Superior temporal gyrus (tissue), 1 donor: ENCODE data around the gene LORICRIN.

Source experiments
- DNase-seq: peaks from one replicate; pipeline ENCODE4 v3.0.0-alpha.2; 2016; ENCODE audit errors: extremely low spot score

The LORICRIN gene

DNA sequence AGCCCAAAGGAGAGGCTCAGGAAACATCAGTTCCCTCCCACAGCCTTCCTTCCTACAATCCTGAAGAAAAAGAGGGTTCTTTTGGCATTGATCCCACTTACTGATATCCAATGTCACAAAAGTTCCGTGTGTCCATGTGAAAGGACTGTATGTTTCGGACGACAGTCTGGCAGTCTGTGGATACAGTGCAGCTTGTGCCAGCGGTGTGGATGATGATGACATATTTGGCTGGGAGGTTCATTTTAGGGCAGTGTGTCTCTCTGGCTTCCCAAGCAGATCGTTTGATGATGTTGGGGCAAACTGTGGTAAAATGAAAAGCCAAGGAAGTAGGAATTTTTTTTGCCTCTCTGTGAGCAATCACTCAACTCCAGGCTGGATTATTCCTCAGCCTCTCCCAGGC is 42.8 kb downstream of the LORICRIN start:
- DNase-seq, result no peak

DNA sequence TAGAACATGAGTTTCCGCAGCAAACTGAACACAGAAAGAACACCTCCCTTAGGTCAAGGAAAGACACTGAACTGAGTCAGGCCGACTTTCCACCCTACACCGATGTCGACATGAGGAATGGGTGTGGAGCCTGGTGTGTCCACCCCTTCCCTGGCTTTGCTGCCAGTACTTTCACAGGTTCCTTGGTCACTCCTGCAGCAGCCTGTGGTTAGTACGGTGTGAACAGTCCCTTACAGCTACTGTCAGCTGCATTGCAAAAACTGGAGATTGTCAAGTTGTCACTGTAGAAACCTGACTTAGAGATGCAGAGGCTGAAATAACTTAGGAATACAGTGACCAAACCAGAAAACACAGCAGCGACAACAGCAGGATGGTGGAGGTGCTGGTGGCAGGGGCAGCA is 46.2 kb downstream of the LORICRIN start:
- no peak for DNase-seq

DNA sequence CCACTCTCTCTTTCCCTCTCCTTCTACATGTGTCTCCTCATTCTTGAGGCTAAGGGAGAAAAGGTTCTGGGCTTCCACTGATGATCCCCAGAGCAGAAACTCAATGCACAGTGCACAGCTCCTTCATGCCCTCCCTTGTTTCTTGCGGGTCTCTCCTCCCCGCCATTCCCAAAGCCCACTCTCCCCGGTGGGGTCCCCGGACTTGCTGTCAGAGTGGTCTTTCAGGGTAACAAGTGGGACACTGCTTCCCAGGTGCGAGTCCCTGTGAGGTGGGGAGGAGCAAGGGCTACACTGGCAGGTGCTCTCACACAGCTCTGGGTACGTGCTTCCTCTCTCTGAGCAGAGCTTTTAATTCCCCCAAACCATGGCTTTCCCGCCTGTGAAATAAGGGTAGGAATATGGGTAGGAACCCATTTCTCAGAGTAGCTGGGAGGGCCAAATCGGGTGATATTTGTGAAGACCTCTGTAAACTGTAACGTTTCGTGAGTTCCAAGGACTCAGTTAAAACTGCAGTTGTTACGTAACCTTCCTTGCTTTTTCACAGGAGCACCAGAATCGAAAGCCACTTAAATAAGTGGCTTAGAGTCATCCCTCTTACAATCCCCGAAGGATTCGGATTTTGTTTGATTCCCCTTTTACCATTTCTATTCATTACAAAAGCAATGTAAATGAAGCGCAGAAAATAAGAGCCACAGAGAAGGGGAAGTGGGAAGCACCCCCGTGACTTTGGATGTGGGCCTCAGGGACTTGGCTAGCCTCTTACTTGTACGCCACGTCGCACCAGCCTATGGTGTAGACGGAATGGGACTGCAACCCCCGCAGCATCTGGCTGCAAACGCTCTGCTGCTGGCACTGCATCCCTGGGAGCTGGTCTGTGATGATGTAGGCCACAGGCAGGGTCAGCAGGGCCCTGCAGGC is 47.1 kb downstream of the LORICRIN start:
- DNase-seq, result no peak

DNA sequence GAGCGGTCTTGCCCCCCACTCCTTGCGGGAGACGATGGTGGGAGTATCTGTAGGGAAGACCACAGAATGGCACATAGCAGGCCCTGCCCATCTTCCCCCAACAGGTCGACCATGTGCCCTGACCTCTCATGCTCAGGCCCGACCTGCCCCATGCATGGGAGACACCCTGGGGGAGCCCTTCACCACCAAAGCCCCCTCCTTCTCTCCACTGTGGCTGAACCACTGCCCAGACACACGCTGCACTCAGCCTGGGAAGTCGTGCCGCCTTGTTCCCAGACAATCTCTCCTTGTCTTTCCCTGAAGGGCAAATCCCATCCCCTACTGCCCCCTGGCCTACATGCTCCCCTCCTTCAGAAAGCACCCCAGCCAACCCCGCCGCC is 47.7 kb downstream of the LORICRIN start:
- DNase-seq, result no peak

DNA sequence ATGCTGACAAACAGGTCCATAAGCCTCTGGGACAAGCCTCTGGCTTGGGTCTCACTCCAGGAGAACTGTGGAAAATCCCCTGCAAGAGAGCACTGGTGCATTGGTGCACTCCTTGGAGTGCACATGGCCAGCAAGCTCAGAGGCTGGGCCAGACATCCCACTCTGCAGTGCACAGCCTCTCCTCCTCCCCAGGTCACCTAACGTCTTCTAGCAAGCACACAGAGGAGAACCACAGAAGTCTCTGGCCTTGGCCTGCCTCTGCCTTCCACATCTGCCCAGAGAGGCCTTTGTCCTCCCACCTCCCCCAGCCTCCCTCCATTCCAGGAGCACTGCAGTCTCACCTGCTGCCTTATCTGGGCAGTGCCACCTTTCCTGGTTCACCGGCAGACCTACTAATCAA is 49.1 kb downstream of the LORICRIN start:
- no peak for DNase-seq

DNA sequence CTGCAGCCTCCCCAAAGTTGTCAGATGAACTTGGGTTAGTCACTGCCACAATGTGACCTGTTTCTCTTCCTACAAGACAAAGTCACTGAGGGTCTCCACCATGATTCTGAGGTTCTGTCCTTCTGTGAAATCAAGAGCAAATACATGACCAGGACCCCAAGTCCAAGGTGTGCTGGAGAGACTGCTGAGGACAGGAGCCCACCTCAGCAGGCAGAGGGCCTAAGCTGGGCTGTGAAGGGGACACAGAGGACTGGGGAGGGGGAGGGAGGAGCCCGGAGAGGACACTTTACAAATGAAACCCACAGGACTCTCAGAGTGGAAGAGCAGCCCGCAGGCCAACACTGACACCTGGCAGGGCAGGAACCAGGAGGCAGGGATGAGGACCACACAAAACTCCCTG is 50.0 kb downstream of the LORICRIN start:
- no peak for DNase-seq

DNA sequence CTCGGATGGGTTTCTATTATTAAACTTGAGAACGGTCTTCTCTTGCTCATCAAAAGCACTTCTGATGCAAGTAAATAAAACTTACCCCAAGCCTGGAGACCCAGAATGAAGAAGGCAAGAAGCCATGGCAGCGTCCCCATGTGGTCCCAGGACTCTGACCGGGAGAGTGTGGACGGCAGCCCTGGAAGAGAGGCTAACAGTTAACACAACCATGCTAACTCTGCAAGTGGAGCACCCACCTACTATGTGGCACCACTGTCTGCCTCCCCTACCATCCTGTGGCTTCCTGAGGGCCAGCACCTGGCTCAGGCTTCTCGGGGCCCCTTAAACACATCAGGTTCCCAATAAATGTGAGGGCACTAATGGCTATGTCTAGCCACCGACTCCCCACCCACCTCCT is 51.0 kb downstream of the LORICRIN start:
- DNase-seq, result no peak
